Neural crest cell (in vitro differentiated cells): ENCODE data around the gene ABCB1. TPM values are rescaled to one million over a fixed set of nuclear protein-coding genes. Genes with fewer than 3 reads are reported as not detected.

Experiments
- DNase-seq: peaks from one replicate; pipeline ENCODE4 v3.0.0; 2021; ENCODE audit warnings: low read depth, mixed read lengths, low spot score
- H3K27ac Mint-ChIP-seq: one replicate; pipeline ENCODE4 v1.8.0; 2021; ENCODE audit warnings: mild to moderate bottlenecking, mixed read lengths; ENCODE audit not compliant: unreplicated experiment
- H3K27me3 Mint-ChIP-seq: 2 replicates; pipeline ENCODE4 v1.8.0; 2021; ENCODE audit warnings: low read depth, mild to moderate bottlenecking, mixed read lengths
- H3K36me3 Mint-ChIP-seq: 2 replicates; pipeline ENCODE4 v1.8.0; 2021; ENCODE audit warnings: low read depth, mild to moderate bottlenecking, mixed read lengths
- H3K4me1 Mint-ChIP-seq: 2 replicates; pipeline ENCODE4 v1.8.0; 2021; ENCODE audit warnings: mixed read lengths
- H3K4me3 Mint-ChIP-seq: one replicate; pipeline ENCODE4 v1.8.0; 2021; ENCODE audit warnings: mild to moderate bottlenecking, mixed read lengths
- H3K9me3 Mint-ChIP-seq: 2 replicates; pipeline ENCODE4 v1.8.0; 2021; ENCODE audit warnings: mixed read lengths
- CTCF ChIP-seq: fragments of 200-600 bp; sonication (generic); conservative IDR thresholded peaks from 2 replicates; pipeline ENCODE4 v1.5.0; 2021; ENCODE audit warnings: antibody characterized with exemption, mild to moderate bottlenecking
- total RNA-seq: library from RNA; stranded (reverse); gene quantifications from 2 replicates; pipeline ENCODE4 v1.2.1, GENCODE V29; 2021

Gene ABCB1
- total RNA-seq, 1 donor from 2014 or later = 5.6 TPM

- Mint-ChIP-seq H3K36me3 (no peaks in the 10 kb centered on the region), H3K9me3 (no peaks in the 10 kb centered on the region), H3K4me1 (peaks cover 11% of the 10 kb centered on the region), H3K4me3 (peak overlapping the region; percentile 91), H3K27ac (no peak overlapping the region), H3K27me3 (peaks cover 47% of the 10 kb centered on the region)
- no peak for TF ChIP-seq CTCF
- no peak for DNase-seq
These were observed 26.9 kb upstream of the ABCB1 start for GRCh38 chr7:87627634-87627994.

GRCh38 chr7:87625101-87625500 is 24.4 kb upstream of the ABCB1 start:
- Mint-ChIP-seq H3K9me3 (no peaks in the 10 kb centered on the region), H3K27ac (no peak overlapping the region), H3K4me3 (no peak overlapping the region), H3K4me1 (peaks cover 11% of the 10 kb centered on the region), H3K36me3 (no peaks in the 10 kb centered on the region), H3K27me3 (peaks cover 34% of the 10 kb centered on the region)
- DNase-seq = no peak
- TF ChIP-seq CTCF = no peak

- Mint-ChIP-seq H3K9me3 (no peaks in the 10 kb centered on the region), H3K36me3 (no peaks in the 10 kb centered on the region), H3K4me1 (peaks cover 11% of the 10 kb centered on the region), H3K4me3 (peak overlapping the region; percentile 41), H3K27ac (no peak overlapping the region), H3K27me3 (peaks cover 30% of the 10 kb centered on the region)
- TF ChIP-seq CTCF = peak; percentile 34
- DNase-seq = no peak
These were observed 23.9 kb upstream of the ABCB1 start for GRCh38 chr7:87624628-87625027.

GRCh38 chr7:87615197-87615596 is 14.5 kb upstream of the ABCB1 start:
- no peak for TF ChIP-seq CTCF
- Mint-ChIP-seq H3K4me1 (no peaks in the 10 kb centered on the region), H3K4me3 (no peak overlapping the region), H3K9me3 (no peaks in the 10 kb centered on the region), H3K36me3 (no peaks in the 10 kb centered on the region), H3K27me3 (peaks cover 9% of the 10 kb centered on the region), H3K27ac (no peak overlapping the region)
- DNase-seq = no peak

- H3K27ac Mint-ChIP-seq = no peak overlapping the region
- no peak overlapping the region for H3K4me3 Mint-ChIP-seq
These were observed 9.2 kb upstream of the ABCB1 start for GRCh38 chr7:87609916-87610315.

More at GRCh38 chr7:87609916-87610315, 9.2 kb upstream of the ABCB1 start:
- H3K9me3 Mint-ChIP-seq = no peaks in the 10 kb centered on the region
- no peak for TF ChIP-seq CTCF
- H3K36me3 Mint-ChIP-seq = no peaks in the 10 kb centered on the region
- DNase-seq = no peak
- H3K27me3 Mint-ChIP-seq = peaks cover 24% of the 10 kb centered on the region
- no peaks in the 10 kb centered on the region for H3K4me1 Mint-ChIP-seq
